T-helper 2 cell treated with Interferon-gamma antibody and Interleukin-4, amounts not matched to agents 5 μg/mL and 100 μg/mL, for 36 hours (primary cell): ENCODE measurements around the gene LMO4.

Experiments
- DNase-seq: peaks from one replicate; pipeline ENCODE4 v3.0.0; 2021; ENCODE audit warnings: low spot score
- H3K27ac Mint-ChIP-seq: one replicate; pipeline ENCODE4 v1.8.0; 2021; ENCODE audit warnings: mild to moderate bottlenecking, mixed read lengths
- H3K27me3 Mint-ChIP-seq: one replicate; pipeline ENCODE4 v1.8.0; 2021; ENCODE audit warnings: low read depth, mixed read lengths
- H3K36me3 Mint-ChIP-seq: one replicate; pipeline ENCODE4 v1.8.0; 2021; ENCODE audit warnings: low read depth, mixed read lengths
- H3K4me1 Mint-ChIP-seq: one replicate; pipeline ENCODE4 v1.8.0; 2021; ENCODE audit warnings: low read depth, mixed read lengths
- H3K4me3 Mint-ChIP-seq: one replicate; pipeline ENCODE4 v1.8.0; 2022; ENCODE audit warnings: mild to moderate bottlenecking, moderate library complexity, mixed read lengths
- H3K9me3 Mint-ChIP-seq: one replicate; pipeline ENCODE4 v1.8.0; 2021; ENCODE audit warnings: mixed read lengths

Gene LMO4, protein sequence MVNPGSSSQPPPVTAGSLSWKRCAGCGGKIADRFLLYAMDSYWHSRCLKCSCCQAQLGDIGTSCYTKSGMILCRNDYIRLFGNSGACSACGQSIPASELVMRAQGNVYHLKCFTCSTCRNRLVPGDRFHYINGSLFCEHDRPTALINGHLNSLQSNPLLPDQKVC

DNA sequence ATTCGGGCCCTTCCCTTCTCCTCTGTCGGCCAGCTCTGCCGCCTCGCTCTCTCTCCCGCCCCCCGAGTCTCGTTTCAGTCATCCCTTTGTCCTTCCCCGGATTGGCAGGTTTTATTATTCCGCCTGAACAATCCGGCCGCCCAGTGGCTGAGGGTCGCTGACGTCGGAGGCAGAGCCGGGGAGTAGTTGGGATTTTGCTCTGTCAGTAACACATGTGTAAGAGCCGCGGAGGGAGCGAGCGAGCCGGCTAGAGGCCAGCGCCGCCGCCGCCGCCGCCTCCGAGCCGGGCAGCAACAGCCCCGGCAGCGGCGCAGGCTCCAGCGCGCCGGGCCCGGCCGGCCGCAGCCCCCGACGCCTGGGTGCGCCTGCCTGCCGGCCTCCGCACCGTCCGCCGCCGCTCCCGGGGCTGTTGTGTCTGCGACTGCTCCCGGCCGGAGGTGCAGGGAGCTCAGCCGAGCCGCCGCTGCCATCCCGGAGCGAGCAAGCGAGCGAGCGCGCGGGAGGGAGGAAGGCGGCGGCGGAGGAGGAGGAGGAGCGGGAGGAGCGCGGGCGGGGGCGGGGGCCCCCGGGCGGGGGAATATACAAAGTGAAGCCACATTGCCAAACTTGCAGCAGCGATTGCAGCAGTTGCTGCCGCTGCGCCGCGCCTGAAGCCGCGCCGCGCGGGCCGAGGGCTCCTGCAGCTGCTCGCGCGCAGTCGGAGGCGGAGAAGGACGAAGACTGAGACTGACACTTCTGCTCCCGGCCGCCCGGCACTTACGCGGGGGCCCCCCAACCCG is at the start of gene LMO4:
Gene LMO4, plus strand, starts transcription at position 609 of the 779 bp plus-strand sequence. CDS start 3,136 bp downstream, outside the sequence.
- peaks cover 31% of the 10 kb centered on the region for H3K4me1 Mint-ChIP-seq
- H3K27ac Mint-ChIP-seq = peak within 1 kb of the TSS; percentile 93
- peak within 1 kb of the TSS; percentile 93 for H3K4me3 Mint-ChIP-seq
- DNase-seq = peak; percentile 84
- H3K36me3 Mint-ChIP-seq = peaks cover 16% of the 10 kb centered on the region
- no peaks in the 10 kb centered on the region for H3K9me3 Mint-ChIP-seq
- H3K27me3 Mint-ChIP-seq = peaks cover 33% of the 10 kb centered on the region

DNA sequence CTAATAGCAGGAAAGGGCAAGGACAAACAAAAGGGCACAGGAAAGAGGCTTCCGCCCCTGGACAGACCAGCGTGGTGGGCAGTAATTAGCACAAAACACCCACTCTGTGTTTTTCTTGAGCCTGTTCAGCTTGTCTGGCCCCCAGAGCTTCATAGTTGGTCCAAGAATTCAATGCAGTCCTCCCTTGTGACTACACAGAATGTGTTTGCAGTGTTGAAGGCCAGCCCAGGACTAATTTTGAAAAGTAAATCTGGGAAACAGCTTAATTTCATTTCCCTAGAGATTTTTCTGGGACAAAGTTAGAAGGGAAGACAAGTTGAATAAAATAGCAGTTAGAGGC is 49.2 kb upstream of the LMO4 start:
- no peak overlapping the region for H3K4me3 Mint-ChIP-seq
- H3K9me3 Mint-ChIP-seq = no peaks in the 10 kb centered on the region
- no peaks in the 10 kb centered on the region for H3K36me3 Mint-ChIP-seq
- H3K27me3 Mint-ChIP-seq = peaks cover 11% of the 10 kb centered on the region
- DNase-seq = no peak
- no peaks in the 10 kb centered on the region for H3K4me1 Mint-ChIP-seq
- H3K27ac Mint-ChIP-seq = no peak overlapping the region

DNA sequence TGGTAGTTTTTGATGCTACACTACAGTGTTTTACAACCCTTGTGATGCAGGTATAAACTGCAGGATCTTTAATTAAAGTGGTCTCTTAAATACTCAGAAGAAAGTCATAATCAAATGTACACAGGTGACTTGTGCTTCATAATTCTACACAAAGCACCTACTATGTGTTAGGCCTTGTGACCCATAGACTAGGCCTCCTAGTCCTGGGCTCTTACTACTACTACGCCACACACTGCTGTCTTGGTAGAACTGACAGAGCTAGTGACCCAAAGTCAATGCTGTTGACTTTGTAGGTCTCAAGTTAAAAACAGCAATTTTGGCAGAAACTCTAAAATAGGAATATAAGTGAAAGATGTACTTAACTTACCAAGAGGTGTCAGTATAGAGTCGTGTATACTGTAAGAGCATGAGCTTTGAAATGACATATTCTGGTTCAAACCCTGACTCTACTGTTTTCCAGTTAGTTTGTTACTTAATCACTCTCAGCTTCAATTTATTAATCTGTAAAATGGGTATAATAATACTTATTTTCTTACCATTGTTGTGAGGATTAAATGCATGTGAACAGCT is 48.6 kb upstream of the LMO4 start:
- Mint-ChIP-seq H3K4me3 (no peak overlapping the region), H3K4me1 (no peaks in the 10 kb centered on the region), H3K36me3 (no peaks in the 10 kb centered on the region), H3K9me3 (no peaks in the 10 kb centered on the region), H3K27me3 (peaks cover 7% of the 10 kb centered on the region), H3K27ac (no peak overlapping the region)
- no peak for DNase-seq

DNA sequence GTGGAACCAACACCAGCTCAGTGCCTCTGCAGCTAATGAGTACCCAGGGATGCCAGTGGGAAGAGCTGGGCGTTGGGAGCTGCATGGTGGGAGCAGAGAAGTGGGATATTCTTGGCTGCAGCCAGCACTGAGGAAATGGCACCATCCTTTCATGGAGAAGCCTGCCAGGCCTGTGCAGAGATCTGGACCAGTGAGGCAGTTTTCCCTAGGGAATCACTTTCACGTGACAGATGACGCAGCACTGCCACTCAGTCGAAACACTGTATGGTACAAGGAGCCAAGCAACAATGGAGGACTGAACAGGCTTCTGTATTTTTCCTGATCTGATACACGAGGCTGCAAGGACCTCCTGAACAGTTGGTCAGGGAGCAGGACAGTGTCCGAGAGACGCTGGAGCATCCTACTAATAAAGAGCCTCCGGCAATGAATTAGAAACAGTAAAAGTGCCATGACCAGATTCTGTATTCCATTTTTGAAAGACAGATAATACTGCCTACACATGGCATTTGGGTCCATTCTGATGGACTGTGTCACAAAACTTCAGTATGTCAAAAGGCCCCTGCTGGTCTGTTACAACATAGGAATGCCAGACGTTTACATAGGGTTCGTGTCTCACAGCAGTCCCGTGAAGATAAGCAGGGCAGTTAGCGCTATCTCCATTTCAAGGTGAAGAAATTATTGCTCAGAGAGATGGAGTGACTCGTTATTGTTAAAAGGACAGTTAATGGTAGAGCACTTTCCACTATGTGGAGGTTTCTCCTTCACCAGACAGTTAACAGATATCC is 44.0 kb upstream of the LMO4 start:
- Mint-ChIP-seq H3K4me1 (no peaks in the 10 kb centered on the region), H3K36me3 (no peaks in the 10 kb centered on the region), H3K27ac (no peak overlapping the region), H3K9me3 (no peaks in the 10 kb centered on the region), H3K4me3 (no peak overlapping the region), H3K27me3 (peaks cover 2% of the 10 kb centered on the region)
- DNase-seq = no peak

DNA sequence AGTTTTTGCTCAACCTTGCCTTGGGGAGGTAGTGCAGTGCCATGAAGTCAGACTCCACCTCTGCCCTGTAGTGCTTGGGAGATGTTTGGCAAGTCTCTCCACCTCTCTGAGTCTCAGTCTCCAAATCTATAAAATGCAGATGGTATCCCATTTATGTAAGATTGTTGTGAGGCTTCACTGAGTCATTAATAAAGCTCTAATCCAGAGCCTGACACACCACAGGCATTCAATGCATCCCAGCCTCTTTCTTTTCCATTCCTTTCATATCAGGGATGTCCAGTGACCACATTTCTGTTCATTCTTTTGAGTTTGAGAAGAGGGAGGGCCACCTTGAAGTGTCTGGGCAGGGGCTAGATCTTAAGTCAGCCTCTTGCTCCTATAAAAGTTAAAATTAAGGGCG is 37.6 kb upstream of the LMO4 start:
- Mint-ChIP-seq H3K9me3 (no peaks in the 10 kb centered on the region), H3K4me1 (no peaks in the 10 kb centered on the region), H3K36me3 (no peaks in the 10 kb centered on the region), H3K27ac (no peak overlapping the region), H3K27me3 (peaks cover 8% of the 10 kb centered on the region), H3K4me3 (no peak overlapping the region)
- no peak for DNase-seq

DNA sequence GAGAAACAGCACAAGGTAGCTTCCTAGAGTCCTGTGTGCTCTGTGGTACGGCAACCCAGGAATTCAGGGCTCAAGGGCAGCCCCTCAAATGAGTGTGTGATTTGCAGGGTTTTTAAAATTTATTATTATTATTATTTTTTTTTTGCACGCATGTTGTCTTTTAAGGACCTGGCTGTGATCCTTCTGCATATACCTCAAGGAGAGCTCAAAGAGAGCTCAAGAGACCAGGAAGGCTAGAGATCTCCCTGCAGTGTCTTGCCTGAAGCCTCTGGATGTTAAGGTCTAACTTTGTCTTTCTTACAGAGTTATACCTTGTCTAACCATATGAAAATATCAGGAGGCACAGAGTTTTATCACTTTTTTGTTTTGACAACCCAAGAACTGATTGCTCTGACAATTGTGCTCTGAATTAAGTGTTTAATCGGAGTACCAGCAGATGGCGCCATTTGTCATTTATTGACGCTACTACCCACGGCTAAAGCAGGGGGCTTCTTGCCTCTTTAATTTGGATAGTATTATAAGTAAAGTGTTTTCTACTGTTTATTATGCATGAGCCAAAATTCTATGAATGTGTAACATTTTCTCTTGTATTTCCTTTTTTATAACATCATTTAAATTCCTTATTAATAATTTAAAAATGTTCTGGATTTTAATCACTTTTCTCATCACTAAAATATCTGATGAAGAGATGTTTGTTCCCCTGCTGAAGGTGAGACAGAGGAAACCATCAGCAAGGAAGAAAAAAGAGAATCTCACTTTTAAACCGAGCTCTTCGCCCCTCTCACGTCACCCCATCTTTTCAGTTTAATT is 35.8 kb upstream of the LMO4 start:
- H3K36me3 Mint-ChIP-seq = no peaks in the 10 kb centered on the region
- H3K4me3 Mint-ChIP-seq = no peak overlapping the region
- DNase-seq = peak; percentile 13
- H3K27me3 Mint-ChIP-seq = peaks cover 8% of the 10 kb centered on the region
- no peaks in the 10 kb centered on the region for H3K4me1 Mint-ChIP-seq
- H3K9me3 Mint-ChIP-seq = no peaks in the 10 kb centered on the region
- no peak overlapping the region for H3K27ac Mint-ChIP-seq

DNA sequence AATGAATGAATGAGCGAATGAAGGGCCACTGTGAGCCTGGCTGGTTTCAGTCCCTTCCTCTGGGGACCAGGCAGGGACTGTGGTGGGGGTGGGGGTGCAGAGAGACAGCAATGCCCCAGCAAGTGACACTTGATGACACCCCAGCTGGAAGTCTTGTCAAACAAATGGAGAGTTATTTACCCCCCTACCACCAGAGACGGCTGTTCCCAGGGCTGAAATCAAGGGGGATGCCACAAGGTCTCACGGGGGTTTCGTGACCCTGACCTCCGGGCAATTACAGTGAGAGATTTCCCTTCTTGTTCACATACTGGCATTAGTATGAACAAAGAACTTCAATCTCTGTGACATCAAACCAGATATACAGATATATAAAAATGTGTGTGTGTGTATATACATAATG is 34.0 kb upstream of the LMO4 start:
- Mint-ChIP-seq H3K4me3 (no peak overlapping the region), H3K27ac (no peak overlapping the region), H3K36me3 (no peaks in the 10 kb centered on the region), H3K27me3 (peaks cover 6% of the 10 kb centered on the region), H3K9me3 (no peaks in the 10 kb centered on the region), H3K4me1 (no peaks in the 10 kb centered on the region)
- no peak for DNase-seq

DNA sequence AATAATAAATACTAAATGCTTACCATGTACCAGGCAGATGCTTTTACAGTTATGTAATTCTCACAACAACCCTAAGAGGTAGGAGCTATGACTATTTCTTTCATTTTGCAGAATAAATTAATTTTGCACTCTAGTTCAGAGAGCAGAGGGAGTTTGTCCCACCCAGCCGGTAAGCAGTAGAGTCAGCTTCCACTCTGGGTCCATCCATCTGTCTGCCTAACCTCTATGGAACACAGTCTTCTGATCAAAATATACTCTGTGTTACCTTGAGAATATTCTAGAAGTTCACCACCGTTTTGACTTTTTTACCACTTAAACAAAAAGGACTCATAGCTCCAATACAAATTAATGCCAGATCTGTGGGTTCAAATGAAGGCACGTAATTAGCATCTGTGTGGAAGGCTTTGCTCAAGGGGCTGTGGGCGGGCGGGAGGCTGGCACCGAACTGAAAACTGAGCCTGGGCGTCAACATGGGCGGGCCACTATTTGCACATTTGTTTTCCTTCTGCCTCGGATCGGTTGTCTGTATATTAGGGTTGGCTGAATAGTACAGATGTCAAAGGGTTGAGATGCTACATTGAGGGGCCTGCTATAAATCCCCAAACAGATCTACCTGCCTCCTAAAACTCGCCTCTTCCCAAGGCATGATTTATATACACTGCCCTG is 33.1 kb upstream of the LMO4 start:
- Mint-ChIP-seq H3K36me3 (no peaks in the 10 kb centered on the region), H3K27me3 (peaks cover 1% of the 10 kb centered on the region), H3K27ac (no peak overlapping the region), H3K4me1 (no peaks in the 10 kb centered on the region), H3K9me3 (no peaks in the 10 kb centered on the region), H3K4me3 (no peak overlapping the region)
- no peak for DNase-seq

DNA sequence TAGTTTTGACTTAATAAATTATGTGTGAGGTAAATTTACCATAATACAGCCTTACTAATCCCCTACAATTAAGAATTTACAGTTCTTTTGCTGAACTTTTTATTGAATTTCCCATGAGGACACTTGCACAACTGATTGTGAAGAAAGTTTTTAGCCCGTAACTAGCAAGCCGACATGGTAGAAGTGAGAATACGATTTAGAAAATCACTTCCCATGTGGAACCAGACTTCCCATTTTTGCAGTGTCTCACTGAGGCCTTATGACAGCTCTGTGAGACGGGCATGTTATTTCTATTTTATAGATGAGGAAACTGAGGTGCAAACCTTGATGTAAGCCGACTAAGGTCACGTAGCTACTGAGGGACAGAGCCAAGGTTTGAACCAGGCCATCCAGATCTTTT is 32.5 kb upstream of the LMO4 start:
- Mint-ChIP-seq H3K9me3 (no peaks in the 10 kb centered on the region), H3K36me3 (no peaks in the 10 kb centered on the region), H3K4me3 (no peak overlapping the region), H3K27me3 (no peaks in the 10 kb centered on the region), H3K27ac (no peak overlapping the region), H3K4me1 (no peaks in the 10 kb centered on the region)
- DNase-seq = no peak

DNA sequence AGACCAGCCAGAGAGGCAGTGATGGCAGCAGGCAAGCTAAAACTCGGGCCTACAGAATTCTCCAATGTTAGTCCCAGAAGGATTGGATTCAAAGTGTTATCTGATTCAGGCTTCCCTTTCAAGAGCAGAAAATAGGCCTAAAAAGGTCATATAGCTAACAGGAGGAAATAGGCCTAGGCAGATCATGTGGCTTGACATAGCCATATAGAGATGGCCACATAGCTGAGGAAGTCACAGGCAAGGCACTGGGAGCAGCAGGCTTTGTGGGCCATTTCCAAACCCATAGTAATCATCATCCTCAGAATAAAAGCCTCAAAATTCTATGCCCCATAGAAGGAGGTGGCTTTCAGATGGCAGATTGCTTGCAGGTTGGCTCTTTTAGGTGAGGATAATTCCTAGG is 29.0 kb upstream of the LMO4 start:
- Mint-ChIP-seq H3K27ac (no peak overlapping the region), H3K4me1 (no peaks in the 10 kb centered on the region), H3K4me3 (no peak overlapping the region), H3K9me3 (no peaks in the 10 kb centered on the region), H3K36me3 (no peaks in the 10 kb centered on the region), H3K27me3 (no peaks in the 10 kb centered on the region)
- DNase-seq = no peak

DNA sequence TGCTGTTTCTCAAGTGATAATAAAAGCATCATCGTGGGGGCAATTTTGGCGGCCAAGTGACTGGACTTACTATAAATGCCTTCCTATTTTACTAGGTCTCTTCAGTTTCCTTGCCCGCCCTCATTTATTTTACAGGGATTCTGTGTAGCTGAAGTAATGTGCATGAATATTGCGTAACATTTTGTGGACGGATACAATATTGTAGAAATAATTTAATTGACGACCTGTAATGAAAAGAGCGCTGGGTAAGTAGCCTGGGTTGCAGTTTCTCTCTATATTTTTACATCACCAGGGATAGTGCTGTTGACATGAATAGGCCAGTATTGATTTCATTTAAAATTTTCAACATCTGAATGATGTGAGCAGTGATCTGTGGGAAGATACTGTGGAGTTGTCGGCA is 28.1 kb upstream of the LMO4 start:
- Mint-ChIP-seq H3K9me3 (no peaks in the 10 kb centered on the region), H3K4me3 (no peak overlapping the region), H3K27ac (no peak overlapping the region), H3K4me1 (no peaks in the 10 kb centered on the region), H3K36me3 (no peaks in the 10 kb centered on the region), H3K27me3 (peaks cover 3% of the 10 kb centered on the region)
- no peak for DNase-seq

DNA sequence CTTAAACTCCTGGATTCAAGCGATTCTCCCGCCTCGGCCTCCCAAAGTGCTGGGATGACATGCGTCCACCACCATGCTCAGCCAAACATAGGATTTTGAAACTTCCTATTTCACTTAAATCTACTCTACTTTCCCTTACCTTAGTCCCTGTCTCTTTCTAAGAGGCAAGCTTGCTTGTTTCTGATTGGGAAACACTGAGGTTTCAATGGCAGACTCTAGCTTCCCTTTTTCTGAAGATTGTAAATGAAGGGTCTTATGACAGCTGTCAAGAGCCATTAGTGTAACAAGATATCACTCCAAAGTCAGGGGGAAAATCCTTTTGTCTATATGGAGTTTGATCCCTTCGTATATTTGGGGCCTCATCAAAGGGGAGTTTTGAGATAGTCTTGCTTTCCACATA is 23.5 kb upstream of the LMO4 start:
- H3K36me3 Mint-ChIP-seq = no peaks in the 10 kb centered on the region
- H3K4me3 Mint-ChIP-seq = no peak overlapping the region
- H3K9me3 Mint-ChIP-seq = no peaks in the 10 kb centered on the region
- DNase-seq = no peak
- no peaks in the 10 kb centered on the region for H3K4me1 Mint-ChIP-seq
- peaks cover 13% of the 10 kb centered on the region for H3K27me3 Mint-ChIP-seq
- H3K27ac Mint-ChIP-seq = no peak overlapping the region

DNA sequence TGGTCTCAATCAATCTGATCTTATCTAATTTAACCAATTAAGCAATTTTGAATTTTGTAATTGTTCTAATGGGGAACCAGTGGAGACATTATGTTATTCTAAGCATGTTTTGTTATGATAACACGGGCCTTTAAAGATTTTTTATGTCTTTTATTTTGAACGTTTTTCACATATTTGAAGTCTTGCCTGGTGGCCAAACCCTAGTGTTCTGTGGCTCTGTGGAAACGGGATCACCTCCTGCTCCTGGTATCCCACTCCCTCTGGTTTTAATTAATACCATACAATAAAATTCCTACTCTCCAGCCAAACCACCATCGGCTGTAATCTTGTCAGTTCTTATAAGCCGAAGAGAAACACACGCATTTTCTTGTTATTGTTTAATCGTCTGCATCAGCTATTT is 22.9 kb upstream of the LMO4 start:
- Mint-ChIP-seq H3K36me3 (no peaks in the 10 kb centered on the region), H3K4me1 (no peaks in the 10 kb centered on the region), H3K4me3 (no peak overlapping the region), H3K27ac (no peak overlapping the region), H3K27me3 (peaks cover 16% of the 10 kb centered on the region), H3K9me3 (no peaks in the 10 kb centered on the region)
- DNase-seq = no peak
